Measurements from ENCODE around the gene ZSCAN26.

ZSCAN26 gene

DNA sequence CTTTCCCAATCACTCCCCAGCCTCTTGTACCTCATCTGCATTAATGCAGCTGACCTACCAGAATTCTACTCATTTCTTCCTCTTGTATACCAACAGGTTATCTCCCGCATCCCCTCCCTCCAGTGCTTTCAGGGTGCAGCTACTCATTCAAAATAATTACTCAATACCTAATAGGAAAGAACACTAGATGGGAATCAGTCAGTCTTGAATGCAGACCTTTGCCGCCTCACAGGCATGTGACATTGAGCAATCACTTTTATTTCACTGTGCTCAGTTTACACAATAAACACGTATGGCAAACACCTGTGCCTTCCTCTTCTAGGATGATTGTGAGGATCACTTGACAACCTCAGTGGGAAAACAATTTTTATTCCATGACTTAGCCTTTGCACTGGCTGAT, 55.7 kb downstream of the ZSCAN26 start:
- DNase-seq (ENCODE audit: low spot score) = no peak

DNA sequence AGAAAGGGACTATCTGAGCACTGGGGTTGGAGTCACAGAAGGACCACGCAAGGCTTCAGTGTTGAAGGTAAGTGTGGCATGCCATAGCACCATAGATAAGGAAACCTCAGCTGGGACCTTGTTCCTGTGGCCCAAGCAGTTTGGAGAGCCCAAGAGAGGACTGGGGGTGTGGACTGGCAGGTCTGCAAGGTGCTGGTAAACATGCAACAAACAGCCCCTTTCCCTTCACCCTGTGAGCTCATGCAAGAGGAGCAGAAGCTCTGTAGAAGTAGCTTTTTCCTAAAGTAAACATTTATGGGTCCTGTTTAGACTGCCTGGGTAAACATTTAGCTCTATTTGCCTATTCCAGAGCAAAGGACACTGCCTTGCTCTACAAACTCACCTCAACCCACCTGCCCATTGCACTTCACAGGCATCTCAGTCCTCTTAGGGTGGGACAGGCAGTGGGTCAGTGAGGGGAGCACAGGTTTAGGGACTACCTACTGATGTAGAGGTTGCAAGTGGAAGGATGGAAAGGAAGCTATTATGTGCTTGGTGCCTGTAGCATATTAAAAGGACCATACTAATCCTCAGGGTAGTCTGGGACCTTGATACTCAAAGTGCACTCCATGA, 57.0 kb downstream of the ZSCAN26 start:
- no peak for DNase-seq (ENCODE audit: low spot score)

DNA sequence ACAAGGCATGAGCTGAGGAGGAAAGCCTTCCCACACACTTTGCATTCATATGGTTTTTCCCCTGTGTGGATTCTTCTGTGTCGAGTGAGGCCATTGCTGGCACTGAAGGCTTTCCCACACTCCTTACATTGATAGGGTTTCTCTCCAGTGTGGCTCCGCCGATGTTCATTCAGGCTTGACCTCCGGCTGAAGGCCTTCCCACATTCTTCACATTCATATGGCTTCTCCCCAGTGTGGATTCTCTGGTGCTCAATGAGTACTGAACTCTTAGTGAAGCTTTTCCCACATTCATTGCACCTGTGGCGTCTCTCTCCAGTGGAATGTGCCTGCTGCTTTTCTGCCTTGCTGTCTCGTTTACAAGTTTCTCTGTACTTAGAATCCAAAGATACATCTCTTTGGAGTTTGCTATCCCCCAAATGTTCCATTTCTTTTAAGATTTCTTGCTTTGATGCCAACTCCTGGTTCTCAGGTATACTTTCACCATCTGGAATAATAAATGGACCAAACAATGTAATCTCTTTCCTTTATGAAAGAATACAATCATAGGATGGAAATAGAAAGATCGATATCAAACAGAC, 59.5 kb downstream of the ZSCAN26 start:
- DNase-seq (ENCODE audit: low spot score) = no peak

All from hematopoietic multipotent progenitor cell treated with erythropoietin and hydrocortisone succinate and interleukin-3 and kit ligand, for 17 days (in vitro differentiated cells).